Ishikawa (cell line): Measurements from ENCODE around the gene TMEM62.

ENCODE experiments used
- CEBPB ChIP-seq: IDR thresholded peaks from 2 replicates; pipeline ENCODE4 v1.6.1; 2012
- CREB1 ChIP-seq: IDR thresholded peaks from 2 replicates; pipeline ENCODE4 v1.6.1; 2012; ENCODE audit warnings: low read depth
- EGR1 ChIP-seq: IDR thresholded peaks from 2 replicates; pipeline ENCODE4 v1.6.1; 2012
- EP300 ChIP-seq: IDR thresholded peaks from 2 replicates; pipeline ENCODE4 v1.6.1; 2012; ENCODE audit warnings: borderline replicate concordance
- FOXM1 ChIP-seq: IDR thresholded peaks from 2 replicates; pipeline ENCODE4 v1.6.1; 2012; ENCODE audit warnings: low read depth, borderline replicate concordance
- MAX ChIP-seq: IDR thresholded peaks from 2 replicates; pipeline ENCODE4 v1.6.1; 2012
- RAD21 ChIP-seq: IDR thresholded peaks from 2 replicates; pipeline ENCODE4 v1.6.1; 2012; ENCODE audit warnings: low read depth
- REST ChIP-seq: IDR thresholded peaks from 2 replicates; pipeline ENCODE4 v1.6.1; 2012; ENCODE audit warnings: low read depth, mild to moderate bottlenecking
- TAF1 ChIP-seq: IDR thresholded peaks from 2 replicates; pipeline ENCODE4 v1.6.1; 2012; ENCODE audit warnings: low read depth, mild to moderate bottlenecking
- TEAD4 ChIP-seq: IDR thresholded peaks from 2 replicates; pipeline ENCODE4 v1.6.1; 2012
- USF1 ChIP-seq: IDR thresholded peaks from 2 replicates; pipeline ENCODE4 v1.6.1; 2012

GRCh38 chr15:43209059-43209824 lies 75.9 kb downstream of the TMEM62 start:
- peak; percentile 15; the same call in 1 of the 2 replicates for TF ChIP-seq RAD21
- no peak for TF ChIP-seq USF1
- TF ChIP-seq TAF1, result no peak
- TF ChIP-seq EP300, result no peak
- TF ChIP-seq TEAD4, result no peak
- no peak for TF ChIP-seq CEBPB
- no peak for TF ChIP-seq REST
- TF ChIP-seq MAX, result no peak
- no peak for TF ChIP-seq FOXM1
- TF ChIP-seq EGR1, result no peak
- TF ChIP-seq CREB1, result no peak
